ENCODE results near the gene PELI2. TPM values are rescaled to one million over a fixed set of nuclear protein-coding genes. Genes with fewer than 3 reads are reported as not detected.

Gene PELI2
- total and polyA plus RNA-seq, 5 donors from 2014 or later = 0.07 to 5.8 (median 1.3) TPM

DNA sequence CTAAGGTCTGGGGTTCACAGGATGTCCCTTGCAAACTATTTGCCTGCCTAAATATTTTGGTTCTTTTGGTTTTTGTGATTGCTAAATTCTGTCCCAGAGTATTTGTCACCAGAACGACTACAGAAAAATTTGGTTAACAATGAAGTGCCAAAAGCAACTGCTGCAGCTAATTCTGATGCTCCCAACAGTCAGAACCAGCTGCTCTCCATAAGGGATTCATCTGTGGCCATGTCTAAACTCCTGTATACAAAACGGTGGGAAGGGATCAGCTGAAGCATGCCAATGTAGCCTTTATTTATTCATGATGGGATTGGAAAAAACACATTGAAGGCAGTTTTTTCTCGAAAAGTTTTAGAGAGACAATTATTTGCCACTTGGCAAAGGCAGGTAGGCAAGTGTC, 29.3 kb upstream of the PELI2 start:
- no peak for DNase-seq
- Histone ChIP-seq H3K9me3 (ENCODE audit: control insufficient read depth in 2 of 2, low read length in 2 of 2) (no peaks in the 10 kb centered on the region), H3K36me3 (ENCODE audit: control insufficient read depth, insufficient read depth, low read length) (no peaks in the 10 kb centered on the region), H3K4me1 (ENCODE audit: control insufficient read depth, insufficient read depth, low read length, poor library complexity, severe bottlenecking) (no peaks in the 10 kb centered on the region), H3K27me3 (ENCODE audit: control insufficient read depth, insufficient read depth, low read length) (peaks cover 2% of the 10 kb centered on the region), H3K4me3 (ENCODE audit: low read depth, low read length) (no peak overlapping the region), H3K27ac (ENCODE audit: insufficient read depth, low read length, poor library complexity, severe bottlenecking) (no peak overlapping the region)
- Mint-ChIP-seq H3K27me3 (no peaks in the 10 kb centered on the region), H3K9me3 (peaks cover 0 to 2% (median 0%) of the 10 kb centered on the region in 7 donors), H3K36me3 (no peaks in the 10 kb centered on the region), H3K27ac (no peak overlapping the region), H3K4me3 (no peak overlapping the region), H3K4me1 (no peaks in the 10 kb centered on the region)
- no peak for ATAC-seq (ENCODE audit: low read depth in 2 of 2)

DNA sequence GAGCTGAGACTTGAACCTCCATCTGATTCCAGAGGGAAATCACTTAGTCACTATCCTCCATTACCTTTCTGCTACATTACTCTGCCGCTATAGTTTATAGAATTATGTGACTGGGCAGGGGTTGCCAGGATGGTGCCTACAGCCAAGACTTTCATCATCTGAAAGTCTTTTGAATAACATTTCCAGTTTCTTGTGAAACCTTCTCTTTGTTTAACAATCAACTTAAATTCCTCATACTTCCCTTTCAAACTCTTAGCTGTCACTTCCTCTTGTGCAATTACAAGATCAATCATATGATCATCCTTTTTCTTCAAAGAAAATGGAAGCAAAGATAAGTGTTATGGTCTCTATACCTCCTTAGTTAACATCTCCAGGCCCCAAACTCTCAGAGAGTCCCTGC, 25.4 kb upstream of the PELI2 start:
- Mint-ChIP-seq H3K27ac (no peak overlapping the region), H3K27me3 (peaks cover 4% of the 10 kb centered on the region), H3K4me1 (no peaks in the 10 kb centered on the region), H3K9me3 (no peaks in the 10 kb centered on the region), H3K4me3 (no peak overlapping the region), H3K36me3 (no peaks in the 10 kb centered on the region)
- Histone ChIP-seq H3K9me3 (ENCODE audit: control insufficient read depth in 2 of 2, low read length in 2 of 2) (no peaks in the 10 kb centered on the region), H3K4me3 (ENCODE audit: low read depth, low read length) (no peak overlapping the region), H3K27me3 (ENCODE audit: control insufficient read depth, insufficient read depth, low read length) (peaks cover 3% of the 10 kb centered on the region), H3K4me1 (ENCODE audit: control insufficient read depth, insufficient read depth, low read length, poor library complexity, severe bottlenecking) (no peaks in the 10 kb centered on the region), H3K36me3 (ENCODE audit: control insufficient read depth, insufficient read depth, low read length) (no peaks in the 10 kb centered on the region), H3K27ac (ENCODE audit: insufficient read depth, low read length, poor library complexity, severe bottlenecking) (no peak overlapping the region)
- no peak for DNase-seq
- ATAC-seq (ENCODE audit: low read depth in 2 of 2) = no peak

DNA sequence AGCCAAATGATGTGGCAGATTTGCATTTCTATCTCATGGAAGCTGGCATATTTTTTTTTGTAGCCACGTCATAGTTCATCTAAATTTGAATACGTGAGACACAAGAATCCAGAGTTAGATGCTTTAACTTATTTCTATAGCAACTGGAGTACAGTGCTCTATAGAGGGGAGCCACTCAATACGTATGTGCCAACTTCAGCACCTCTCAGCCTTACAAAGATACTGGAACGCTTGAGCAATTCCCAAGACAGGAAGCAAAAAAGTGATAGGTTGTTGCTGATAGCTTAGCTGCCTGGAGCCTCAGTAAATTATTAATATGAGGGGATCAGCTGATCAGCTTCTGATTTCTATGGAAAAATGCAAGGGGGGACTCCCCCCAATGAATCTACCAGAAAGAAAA, 24.1 kb upstream of the PELI2 start:
- no peaks in the 10 kb centered on the region for H3K9me3 Mint-ChIP-seq
- no peaks in the 10 kb centered on the region for H3K36me3 Mint-ChIP-seq
- H3K27me3 Mint-ChIP-seq = peaks cover 4% of the 10 kb centered on the region
- Histone ChIP-seq H3K27me3 (ENCODE audit: control insufficient read depth, insufficient read depth, low read length) (peaks cover 3% of the 10 kb centered on the region), H3K4me3 (ENCODE audit: low read depth, low read length) (no peak overlapping the region), H3K9me3 (ENCODE audit: control insufficient read depth in 2 of 2, low read length in 2 of 2) (no peaks in the 10 kb centered on the region), H3K4me1 (ENCODE audit: control insufficient read depth, insufficient read depth, low read length, poor library complexity, severe bottlenecking) (no peaks in the 10 kb centered on the region), H3K27ac (ENCODE audit: insufficient read depth, low read length, poor library complexity, severe bottlenecking) (no peak overlapping the region), H3K36me3 (ENCODE audit: control insufficient read depth, insufficient read depth, low read length) (no peaks in the 10 kb centered on the region)
- DNase-seq (no peak), ATAC-seq (ENCODE audit: low read depth in 2 of 2) (no peak)
- H3K4me1 Mint-ChIP-seq = no peaks in the 10 kb centered on the region
- no peak overlapping the region for H3K4me3 Mint-ChIP-seq
- H3K27ac Mint-ChIP-seq = no peak overlapping the region

DNA sequence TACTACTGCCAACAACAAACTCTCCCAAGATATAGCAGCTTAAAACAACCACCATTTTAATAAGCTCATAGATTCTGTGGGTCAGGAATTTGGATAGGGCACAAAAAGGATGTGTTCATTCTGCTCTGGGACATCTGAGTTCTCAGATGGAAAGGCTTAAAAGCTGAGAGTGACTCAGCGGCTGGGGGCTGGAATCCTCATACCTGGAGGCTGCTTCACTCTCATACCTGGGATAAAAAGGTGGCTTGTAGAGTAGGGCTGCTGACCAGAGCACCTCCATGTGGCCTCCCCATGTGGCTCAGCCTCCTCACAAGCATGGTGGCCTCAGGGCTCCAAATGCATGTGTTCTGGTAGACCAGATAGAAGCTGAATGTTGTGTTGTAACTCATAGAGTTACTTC, 20.2 kb upstream of the PELI2 start:
- Mint-ChIP-seq H3K27ac (no peak overlapping the region), H3K27me3 (peaks cover 4% of the 10 kb centered on the region), H3K4me3 (no peak overlapping the region), H3K36me3 (no peaks in the 10 kb centered on the region), H3K9me3 (peaks cover 0 to 1% (median 0%) of the 10 kb centered on the region in 7 donors), H3K4me1 (no peaks in the 10 kb centered on the region)
- Histone ChIP-seq H3K4me1 (ENCODE audit: control insufficient read depth, insufficient read depth, low read length, poor library complexity, severe bottlenecking) (no peaks in the 10 kb centered on the region), H3K36me3 (ENCODE audit: control insufficient read depth, insufficient read depth, low read length) (no peaks in the 10 kb centered on the region), H3K9me3 (ENCODE audit: control insufficient read depth in 2 of 2, low read length in 2 of 2) (no peaks in the 10 kb centered on the region), H3K4me3 (ENCODE audit: low read depth, low read length) (no peak overlapping the region), H3K27ac (ENCODE audit: insufficient read depth, low read length, poor library complexity, severe bottlenecking) (no peak overlapping the region), H3K27me3 (ENCODE audit: control insufficient read depth, insufficient read depth, low read length) (peaks cover 5% of the 10 kb centered on the region)
- ATAC-seq (ENCODE audit: low read depth in 2 of 2) = no peak
- no peak for DNase-seq

DNA sequence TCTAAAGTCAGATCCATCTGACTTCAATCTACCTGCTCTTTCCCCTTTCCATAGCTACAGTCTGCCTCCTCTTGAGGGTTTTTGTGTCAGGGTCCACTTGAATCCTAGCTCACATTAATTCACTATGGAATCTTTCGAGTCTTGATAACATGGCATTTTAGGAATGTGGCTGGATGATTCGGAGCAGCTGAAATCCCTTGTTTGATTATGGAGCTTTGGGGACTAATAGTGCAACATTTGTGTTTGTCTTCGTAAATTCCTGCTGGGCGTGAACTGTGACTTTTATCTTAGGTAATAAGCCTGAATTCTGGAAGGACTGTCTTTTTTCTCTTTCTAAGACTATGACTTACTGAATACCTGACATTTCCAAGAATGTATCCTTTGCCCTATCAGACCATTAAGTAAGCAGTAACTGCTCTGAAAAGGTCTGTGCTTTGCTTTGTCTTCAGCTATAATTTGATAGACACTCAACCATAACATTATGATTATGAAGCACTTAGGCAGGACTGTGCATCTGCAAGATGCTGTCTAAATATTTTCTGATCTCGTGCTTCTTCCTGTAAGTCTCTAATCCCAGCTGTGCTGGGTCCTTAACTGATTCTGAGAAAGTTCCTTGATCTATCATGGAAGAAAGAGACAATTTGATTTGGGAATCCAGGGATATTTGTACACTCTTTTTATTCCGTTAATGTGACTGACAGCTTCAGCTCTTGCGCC, 19.0 kb upstream of the PELI2 start:
- H3K27me3 ChIP-seq (ENCODE audit: control insufficient read depth, insufficient read depth, low read length) = peaks cover 5% of the 10 kb centered on the region
- no peaks in the 10 kb centered on the region for H3K36me3 ChIP-seq (ENCODE audit: control insufficient read depth, insufficient read depth, low read length)
- Mint-ChIP-seq H3K4me3 (no peak overlapping the region), H3K4me1 (no peaks in the 10 kb centered on the region), H3K27ac (no peak overlapping the region), H3K36me3 (no peaks in the 10 kb centered on the region), H3K27me3 (peaks cover 4% of the 10 kb centered on the region), H3K9me3 (peaks cover 0 to 1% (median 0%) of the 10 kb centered on the region in 7 donors)
- H3K27ac ChIP-seq (ENCODE audit: insufficient read depth, low read length, poor library complexity, severe bottlenecking) = no peak overlapping the region
- no peak overlapping the region for H3K4me3 ChIP-seq (ENCODE audit: low read depth, low read length)
- DNase-seq (no peak), ATAC-seq (ENCODE audit: low read depth in 2 of 2) (no peak)
- H3K9me3 ChIP-seq (ENCODE audit: control insufficient read depth in 2 of 2, low read length in 2 of 2) = no peaks in the 10 kb centered on the region
- H3K4me1 ChIP-seq (ENCODE audit: control insufficient read depth, insufficient read depth, low read length, poor library complexity, severe bottlenecking) = no peaks in the 10 kb centered on the region

DNA sequence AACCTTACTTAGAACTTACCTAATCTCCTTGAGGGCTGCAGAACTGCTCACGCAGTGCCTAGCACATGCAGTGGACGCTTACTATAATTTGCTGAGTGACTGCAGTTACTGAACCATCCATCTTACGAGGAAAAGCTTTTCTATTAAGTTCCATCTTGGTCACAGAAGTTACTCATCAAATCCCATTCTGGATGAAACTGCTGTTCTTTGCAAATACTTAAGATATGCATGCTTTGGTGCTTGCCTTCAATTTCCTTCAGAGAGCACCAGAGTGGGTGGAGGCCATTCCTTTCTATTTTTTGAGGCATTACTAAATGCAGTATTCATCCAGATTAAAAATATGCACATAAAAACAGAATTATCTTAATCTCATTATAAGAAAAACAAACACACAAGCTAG, 17.7 kb upstream of the PELI2 start:
- Histone ChIP-seq H3K9me3 (ENCODE audit: control insufficient read depth in 2 of 2, low read length in 2 of 2) (no peaks in the 10 kb centered on the region), H3K27ac (ENCODE audit: insufficient read depth, low read length, poor library complexity, severe bottlenecking) (no peak overlapping the region), H3K36me3 (ENCODE audit: control insufficient read depth, insufficient read depth, low read length) (no peaks in the 10 kb centered on the region), H3K27me3 (ENCODE audit: control insufficient read depth, insufficient read depth, low read length) (peaks cover 5% of the 10 kb centered on the region), H3K4me1 (ENCODE audit: control insufficient read depth, insufficient read depth, low read length, poor library complexity, severe bottlenecking) (no peaks in the 10 kb centered on the region), H3K4me3 (ENCODE audit: low read depth, low read length) (no peak overlapping the region)
- ATAC-seq (ENCODE audit: low read depth in 2 of 2) (no peak), DNase-seq (no peak)
- H3K4me3 Mint-ChIP-seq = no peak overlapping the region
- no peaks in the 10 kb centered on the region for H3K36me3 Mint-ChIP-seq
- H3K27ac Mint-ChIP-seq = no peak overlapping the region
- H3K27me3 Mint-ChIP-seq = no peaks in the 10 kb centered on the region
- no peaks in the 10 kb centered on the region for H3K4me1 Mint-ChIP-seq
- H3K9me3 Mint-ChIP-seq = peaks cover 0 to 1% (median 0%) of the 10 kb centered on the region in 7 donors

DNA sequence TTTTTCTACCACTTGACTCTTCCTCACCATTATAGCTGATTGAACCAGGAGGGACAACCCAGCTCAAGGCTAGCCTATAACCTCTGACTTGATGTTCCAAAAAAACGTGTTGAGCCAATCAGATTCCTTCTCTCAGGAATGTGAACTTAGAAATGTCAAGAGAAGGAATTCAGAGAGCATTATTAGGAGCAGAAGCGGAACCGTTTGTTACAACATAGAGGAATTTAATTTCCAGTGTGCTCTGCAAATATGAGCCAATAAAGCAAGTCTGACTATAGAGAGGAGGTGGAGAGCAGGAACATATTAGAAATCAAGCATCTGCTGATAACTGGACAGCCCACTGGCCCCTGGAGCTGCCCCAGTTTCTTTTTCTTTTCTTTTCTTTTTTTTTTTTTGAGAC, 15.3 kb upstream of the PELI2 start:
- H3K27ac ChIP-seq (ENCODE audit: insufficient read depth, low read length, poor library complexity, severe bottlenecking) = no peak overlapping the region
- H3K4me3 Mint-ChIP-seq = no peak overlapping the region
- peaks cover 4% of the 10 kb centered on the region for H3K27me3 ChIP-seq (ENCODE audit: control insufficient read depth, insufficient read depth, low read length)
- H3K4me1 Mint-ChIP-seq = no peaks in the 10 kb centered on the region
- H3K36me3 Mint-ChIP-seq = no peaks in the 10 kb centered on the region
- no peaks in the 10 kb centered on the region for H3K27me3 Mint-ChIP-seq
- no peaks in the 10 kb centered on the region for H3K9me3 ChIP-seq (ENCODE audit: control insufficient read depth in 2 of 2, low read length in 2 of 2)
- no peak for DNase-seq
- H3K4me3 ChIP-seq (ENCODE audit: low read depth, low read length) = no peak overlapping the region
- H3K36me3 ChIP-seq (ENCODE audit: control insufficient read depth, insufficient read depth, low read length) = no peaks in the 10 kb centered on the region
- H3K9me3 Mint-ChIP-seq = peaks cover 0 to 1% (median 0%) of the 10 kb centered on the region in 7 donors
- ATAC-seq (ENCODE audit: low read depth in 2 of 2) = no peak
- no peaks in the 10 kb centered on the region for H3K4me1 ChIP-seq (ENCODE audit: control insufficient read depth, insufficient read depth, low read length, poor library complexity, severe bottlenecking)
- H3K27ac Mint-ChIP-seq = no peak overlapping the region

DNA sequence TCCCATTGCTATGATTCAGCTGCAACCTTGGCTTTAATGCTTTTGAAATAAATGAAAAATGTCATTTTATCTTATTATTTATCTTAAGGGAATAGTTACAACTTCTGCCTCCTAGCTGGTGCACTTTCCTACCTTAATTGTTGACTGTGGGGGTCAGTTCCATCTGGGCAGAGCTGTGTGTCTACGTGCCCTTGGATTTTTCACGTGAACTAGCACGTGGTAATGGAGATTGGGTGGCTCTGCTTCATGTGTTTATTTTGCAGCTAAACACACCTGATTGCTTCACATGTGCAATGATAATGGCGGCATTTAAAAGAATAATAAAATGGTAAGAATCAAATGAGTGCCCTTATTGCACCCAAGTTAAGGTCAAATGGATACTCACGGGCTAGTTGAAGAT, 10.6 kb upstream of the PELI2 start:
- H3K36me3 Mint-ChIP-seq = no peaks in the 10 kb centered on the region
- no peaks in the 10 kb centered on the region for H3K9me3 Mint-ChIP-seq
- DNase-seq (no peak), ATAC-seq (ENCODE audit: low read depth in 2 of 2) (no peak)
- Histone ChIP-seq H3K4me3 (ENCODE audit: low read depth, low read length) (no peak overlapping the region), H3K27ac (ENCODE audit: insufficient read depth, low read length, poor library complexity, severe bottlenecking) (no peak overlapping the region), H3K36me3 (ENCODE audit: control insufficient read depth, insufficient read depth, low read length) (no peaks in the 10 kb centered on the region), H3K27me3 (ENCODE audit: control insufficient read depth, insufficient read depth, low read length) (peaks cover 5% of the 10 kb centered on the region), H3K4me1 (ENCODE audit: control insufficient read depth, insufficient read depth, low read length, poor library complexity, severe bottlenecking) (no peaks in the 10 kb centered on the region), H3K9me3 (ENCODE audit: control insufficient read depth in 2 of 2, low read length in 2 of 2) (no peaks in the 10 kb centered on the region)
- H3K4me3 Mint-ChIP-seq = no peak overlapping the region
- peaks cover 9% of the 10 kb centered on the region for H3K27me3 Mint-ChIP-seq
- no peak overlapping the region for H3K27ac Mint-ChIP-seq
- H3K4me1 Mint-ChIP-seq = peaks cover 0 to 3% (median 0%) of the 10 kb centered on the region in 4 donors

Data from CD4-positive, CD25-positive, alpha-beta regulatory T cell (primary cell).